Measurements from ENCODE around the gene ATG16L2. TPM values are rescaled to one million over a fixed set of nuclear protein-coding genes. Genes with fewer than 3 reads are reported as not detected.

ATG16L2 gene
- total RNA-seq, 2 donors from 2014 or later, result 43.5 to 51.3 TPM

GRCh38 chr11:72871119-72871518 lies 56.9 kb downstream of the ATG16L2 start:
- no peak for DNase-seq
- H3K27me3 ChIP-seq, result no peaks in the 10 kb centered on the region
- no peak overlapping the region for H3K9ac ChIP-seq (ENCODE audit: low read depth in 2 of 2, low read length in 2 of 2)
- H3K36me3 ChIP-seq, result no peaks in the 10 kb centered on the region
- TF ChIP-seq CTCF (IDR thresholded peaks at IDR 0.05), result no peak
- intact Hi-C loops (cut with DNase I), result no loop called here
- H3K4me3 ChIP-seq, result no peak overlapping the region
- no peaks in the 10 kb centered on the region for H3K4me1 ChIP-seq
- no peak overlapping the region for H3K27ac ChIP-seq
- H3K9me3 ChIP-seq, result no peaks in the 10 kb centered on the region

- Histone ChIP-seq H3K27me3 (no peaks in the 10 kb centered on the region), H3K9me3 (no peaks in the 10 kb centered on the region), H3K4me1 (no peaks in the 10 kb centered on the region), H3K9ac (ENCODE audit: low read depth in 2 of 2, low read length in 2 of 2) (no peak overlapping the region), H3K4me3 (no peak overlapping the region), H3K36me3 (no peaks in the 10 kb centered on the region), H3K27ac (no peak overlapping the region)
- intact Hi-C loops (cut with DNase I), result no loop called here
- TF ChIP-seq CTCF (IDR thresholded peaks at IDR 0.05), result no peak
- DNase-seq, result no peak
Observed at GRCh38 chr11:72872012-72872411, 57.8 kb downstream of the ATG16L2 start.

GRCh38 chr11:72875736-72876135 lies 61.5 kb downstream of the ATG16L2 start:
- no peak for TF ChIP-seq CTCF (IDR thresholded peaks at IDR 0.05)
- intact Hi-C loops (cut with DNase I), result no loop called here
- no peaks in the 10 kb centered on the region for H3K9me3 ChIP-seq

GRCh38 chr11:72876147-72876546 lies 61.9 kb downstream of the ATG16L2 start:
- no peak for DNase-seq
- H3K27me3 ChIP-seq, result no peaks in the 10 kb centered on the region
- H3K36me3 ChIP-seq, result no peaks in the 10 kb centered on the region
- no peak overlapping the region for H3K27ac ChIP-seq
- no peak overlapping the region for H3K4me3 ChIP-seq
- H3K9ac ChIP-seq (ENCODE audit: low read depth in 2 of 2, low read length in 2 of 2), result no peak overlapping the region
- intact Hi-C loops (cut with DNase I), result no loop called here
- TF ChIP-seq CTCF (IDR thresholded peaks at IDR 0.05), result no peak
- no peaks in the 10 kb centered on the region for H3K4me1 ChIP-seq
- no peaks in the 10 kb centered on the region for H3K9me3 ChIP-seq

More at GRCh38 chr11:72875736-72876135, 61.5 kb downstream of the ATG16L2 start:
- Histone ChIP-seq H3K4me3 (no peak overlapping the region), H3K4me1 (no peaks in the 10 kb centered on the region), H3K27ac (no peak overlapping the region), H3K9ac (ENCODE audit: low read depth in 2 of 2, low read length in 2 of 2) (no peak overlapping the region), H3K27me3 (no peaks in the 10 kb centered on the region), H3K36me3 (no peaks in the 10 kb centered on the region)
- DNase-seq, result no peak

Small RNA genes lying within 50 kb of the gene (microRNA-seq; reads per million reads assigned to microRNA genes)
- not detected for gene MIR4692

Other genes starting within 250 kb of the ATG16L2 start
- 1 to 10 TPM; 5.6 to 8.9 TPM for gene PDE2A, start 140.0 kb upstream of the ATG16L2 start, total RNA-seq
- gene ARAP1, start 62.0 kb upstream of the ATG16L2 start, total RNA-seq, result 10 to 100 TPM; 70.4 to 89.8 TPM
- gene STARD10, start 20.4 kb upstream of the ATG16L2 start, total RNA-seq, result 100 to 1,000 TPM; 519 to 905 TPM

Data from colonic mucosa (tissue), 4 donors.